ENCODE data around the gene DCHS2.

GRCh38 chr4:154384012-154384411, 107.6 kb downstream of the DCHS2 start:
- TF ChIP-seq TCF12 (IDR thresholded peaks at IDR 0.05; ENCODE audit: low read depth, low read length) (no peak), ZZZ3 (IDR thresholded peaks at IDR 0.05; ENCODE audit: control insufficient read depth, insufficient read length, low read depth) (no peak), FOXK2 (IDR thresholded peaks at IDR 0.05) (no peak), TARDBP (IDR thresholded peaks at IDR 0.05; ENCODE audit: borderline replicate concordance) (no peak), EED (IDR thresholded peaks at IDR 0.05; ENCODE audit: low read depth) (no peak), MYC (IDR thresholded peaks at IDR 0.05; ENCODE audit: insufficient read depth, insufficient read length, insufficient replicate concordance, low read length, severe bottlenecking) (no peak), NR2C2 (IDR thresholded peaks at IDR 0.05; ENCODE audit: borderline replicate concordance, control insufficient read depth, insufficient read length, low read depth) (no peak)
- TF ChIP-seq, protein P1, sequence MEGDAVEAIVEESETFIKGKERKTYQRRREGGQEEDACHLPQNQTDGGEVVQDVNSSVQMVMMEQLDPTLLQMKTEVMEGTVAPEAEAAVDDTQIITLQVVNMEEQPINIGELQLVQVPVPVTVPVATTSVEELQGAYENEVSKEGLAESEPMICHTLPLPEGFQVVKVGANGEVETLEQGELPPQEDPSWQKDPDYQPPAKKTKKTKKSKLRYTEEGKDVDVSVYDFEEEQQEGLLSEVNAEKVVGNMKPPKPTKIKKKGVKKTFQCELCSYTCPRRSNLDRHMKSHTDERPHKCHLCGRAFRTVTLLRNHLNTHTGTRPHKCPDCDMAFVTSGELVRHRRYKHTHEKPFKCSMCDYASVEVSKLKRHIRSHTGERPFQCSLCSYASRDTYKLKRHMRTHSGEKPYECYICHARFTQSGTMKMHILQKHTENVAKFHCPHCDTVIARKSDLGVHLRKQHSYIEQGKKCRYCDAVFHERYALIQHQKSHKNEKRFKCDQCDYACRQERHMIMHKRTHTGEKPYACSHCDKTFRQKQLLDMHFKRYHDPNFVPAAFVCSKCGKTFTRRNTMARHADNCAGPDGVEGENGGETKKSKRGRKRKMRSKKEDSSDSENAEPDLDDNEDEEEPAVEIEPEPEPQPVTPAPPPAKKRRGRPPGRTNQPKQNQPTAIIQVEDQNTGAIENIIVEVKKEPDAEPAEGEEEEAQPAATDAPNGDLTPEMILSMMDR (IDR thresholded peaks at IDR 0.05 in 2 of 3, conservative IDR thresholded peaks at IDR 0.05 in 1 of 3; ENCODE audit: control insufficient read depth in 2 of 3, extremely low read depth in 1 of 3, insufficient read depth in 1 of 3, low read depth in 3 of 3, low read length in 3 of 3): no peak
- TF ChIP-seq, protein P2, sequence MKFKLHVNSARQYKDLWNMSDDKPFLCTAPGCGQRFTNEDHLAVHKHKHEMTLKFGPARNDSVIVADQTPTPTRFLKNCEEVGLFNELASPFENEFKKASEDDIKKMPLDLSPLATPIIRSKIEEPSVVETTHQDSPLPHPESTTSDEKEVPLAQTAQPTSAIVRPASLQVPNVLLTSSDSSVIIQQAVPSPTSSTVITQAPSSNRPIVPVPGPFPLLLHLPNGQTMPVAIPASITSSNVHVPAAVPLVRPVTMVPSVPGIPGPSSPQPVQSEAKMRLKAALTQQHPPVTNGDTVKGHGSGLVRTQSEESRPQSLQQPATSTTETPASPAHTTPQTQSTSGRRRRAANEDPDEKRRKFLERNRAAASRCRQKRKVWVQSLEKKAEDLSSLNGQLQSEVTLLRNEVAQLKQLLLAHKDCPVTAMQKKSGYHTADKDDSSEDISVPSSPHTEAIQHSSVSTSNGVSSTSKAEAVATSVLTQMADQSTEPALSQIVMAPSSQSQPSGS (IDR thresholded peaks at IDR 0.05; ENCODE audit: low read length): no peak

All from GM12878 (cell line).